Mammary epithelial cell (primary cell): ENCODE data around the gene GRID2.

Source experiments
- CTCF ChIP-seq, 2 donors: IDR thresholded peaks in 1 of 2; conservative IDR thresholded peaks in 1 of 2; 2 replicates each; pipeline ENCODE4 v1.5.1; 2011 to 2012; ENCODE audit warnings: inconsistent platforms in 2 of 2, low read length in 2 of 2, mild to moderate bottlenecking in 2 of 2, control low read depth in 1 of 2, low read depth in 1 of 2; ENCODE audit not compliant: insufficient read depth in 1 of 2; ENCODE audit errors: extremely low read depth in 1 of 2
- EZH2 ChIP-seq: IDR thresholded peaks from 2 replicates; pipeline ENCODE4 v1.6.1; 2012; ENCODE audit warnings: low read length, inconsistent platforms, borderline replicate concordance

- TF ChIP-seq CTCF (conservative IDR thresholded peaks at IDR 0.05 in 1 of 2, IDR thresholded peaks at IDR 0.05 in 1 of 2; ENCODE audit: extremely low read depth in 1 of 2, insufficient read depth in 1 of 2, low read depth in 1 of 2, low read length in 2 of 2): no peak
- TF ChIP-seq EZH2: no peak
Observed at GRCh38 chr4:93670434-93670833, 1366.7 kb downstream of the GRID2 start.
